GM21390 (cell line): ENCODE results near the gene IRX4.

Experiments
- ATAC-seq: cut with Tn5 transposase; IDR thresholded peaks from one replicate; pipeline ENCODE4 v1.9.1; 2021; ENCODE audit not compliant: unreplicated experiment

Gene IRX4

DNA sequence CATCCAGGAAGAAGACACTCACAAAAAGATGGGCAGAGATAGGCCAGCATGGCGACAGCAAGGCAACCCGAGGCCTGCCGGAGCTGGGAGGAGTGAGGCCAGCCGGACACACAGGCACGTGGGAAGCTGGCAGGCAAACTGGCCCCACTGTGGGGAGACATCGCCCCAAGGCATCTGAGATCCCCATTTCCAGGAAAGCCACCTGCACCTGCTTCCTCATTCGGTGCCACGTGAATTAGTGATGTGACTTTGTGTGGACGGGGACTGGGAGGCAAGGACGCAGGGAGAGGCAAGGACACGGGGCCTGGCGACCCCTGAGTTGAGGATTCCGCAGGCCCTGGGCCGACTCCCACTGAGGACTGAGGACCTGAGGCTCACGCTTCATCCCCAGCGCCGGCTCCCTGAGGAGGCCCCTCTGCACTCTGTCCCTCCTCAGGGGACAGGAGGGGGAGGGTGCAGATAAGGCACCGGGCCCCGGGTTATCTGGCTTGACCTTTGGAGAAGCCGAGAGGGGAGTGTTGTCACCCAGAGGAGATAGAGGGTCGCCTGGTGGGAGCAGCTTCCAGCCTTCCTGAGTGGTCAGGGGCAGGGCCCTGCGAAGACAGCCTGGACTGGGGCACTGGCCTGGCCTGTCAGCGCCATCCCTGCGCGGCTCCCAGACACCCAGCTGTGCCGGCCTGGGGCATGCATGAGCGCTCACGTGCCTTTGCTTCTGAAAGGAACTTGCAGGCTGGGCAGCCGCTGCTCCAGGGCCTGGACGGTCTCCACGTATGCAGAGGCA, 41.8 kb downstream of the IRX4 start:
- no peak for ATAC-seq

DNA sequence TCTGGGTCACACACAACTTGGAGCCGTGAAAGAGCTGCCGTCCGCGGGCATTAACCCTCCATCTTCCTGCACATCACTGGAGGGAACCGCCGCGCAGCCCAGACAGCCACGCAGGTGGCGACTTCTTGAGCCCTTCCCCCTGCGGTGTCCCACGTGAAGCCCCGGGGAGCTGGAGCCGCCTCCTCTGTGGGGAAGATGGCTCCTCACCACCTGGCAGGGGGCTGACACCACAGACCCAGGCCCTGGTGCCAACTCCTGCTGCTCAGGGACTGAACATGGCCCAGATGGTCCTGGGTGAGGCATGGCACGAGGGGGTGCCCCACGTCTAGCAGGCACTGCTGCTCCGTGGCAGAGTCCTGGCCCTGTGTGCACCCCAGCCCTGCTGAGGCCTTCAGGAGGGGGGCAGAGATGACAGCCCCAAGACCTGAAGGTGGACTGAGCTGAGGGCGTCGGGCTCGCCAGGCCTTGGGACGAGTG, 42.6 kb downstream of the IRX4 start:
- ATAC-seq, result no peak

DNA sequence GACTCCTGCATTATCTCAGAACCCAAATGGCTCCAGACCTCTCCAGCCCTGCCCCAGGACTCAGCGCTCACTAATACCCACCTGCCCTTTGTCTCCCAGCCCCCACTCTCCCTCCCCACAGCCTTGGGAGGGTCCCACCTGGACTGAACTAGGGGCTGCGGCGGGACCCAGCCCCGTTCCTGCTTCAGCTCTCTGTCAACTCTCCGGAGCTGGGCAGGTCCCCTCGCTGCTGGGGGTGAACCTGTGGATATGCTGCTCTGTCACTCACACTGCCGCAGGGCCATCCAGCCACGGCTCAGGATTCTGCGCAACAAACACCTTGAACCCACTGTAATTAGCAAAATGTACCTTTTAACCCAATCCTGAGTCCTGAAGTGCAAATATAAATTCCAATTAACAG, 44.7 kb downstream of the IRX4 start:
- no peak for ATAC-seq

DNA sequence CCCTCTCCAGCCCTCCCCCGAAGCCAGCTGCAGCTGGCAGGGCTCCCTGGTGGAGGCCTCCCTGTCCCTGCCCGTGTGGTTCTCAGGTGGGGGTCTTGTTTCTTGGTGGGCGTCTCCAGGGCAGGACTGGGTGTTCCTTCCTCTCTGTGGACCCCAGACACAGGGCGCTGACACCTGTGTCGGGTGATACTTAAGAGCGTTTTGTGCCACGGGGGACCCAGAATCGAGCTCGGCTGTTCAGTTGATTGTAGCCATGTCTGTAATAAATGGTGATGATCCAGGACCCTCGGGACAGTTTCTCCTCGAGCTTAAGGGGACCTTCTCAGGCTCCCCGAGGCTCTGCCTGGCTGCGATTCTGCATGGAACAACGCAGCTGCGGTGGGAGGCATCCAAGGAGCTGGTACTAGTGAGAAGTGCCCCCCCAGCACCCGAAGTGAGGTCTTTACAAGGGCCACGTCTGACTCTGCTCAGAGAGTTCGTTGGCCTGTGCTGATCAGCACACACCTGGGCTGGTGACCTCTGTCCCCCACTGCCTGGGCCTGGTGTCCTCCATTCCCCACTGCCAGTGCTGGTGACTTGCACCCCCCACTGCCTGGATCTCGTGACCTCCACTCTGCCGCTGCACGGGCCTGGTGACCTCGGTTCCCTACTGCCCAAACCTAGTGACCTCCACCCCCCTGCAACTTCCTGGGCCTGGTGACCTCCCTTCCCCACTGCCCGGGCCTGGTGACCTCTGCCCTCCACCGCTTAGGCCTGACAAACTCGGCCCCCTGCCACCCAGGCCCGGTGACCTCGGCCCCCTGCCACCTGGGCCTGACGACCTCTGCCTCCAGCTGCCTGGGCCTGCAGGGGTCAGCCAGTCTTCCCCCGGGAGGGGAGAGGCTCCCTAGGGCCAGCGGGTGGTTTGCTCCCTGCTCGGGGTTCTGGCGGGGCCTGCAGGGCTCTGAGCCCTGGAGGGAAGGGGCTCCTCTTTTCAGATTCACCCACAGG, 45.5 kb downstream of the IRX4 start:
- no peak for ATAC-seq

DNA sequence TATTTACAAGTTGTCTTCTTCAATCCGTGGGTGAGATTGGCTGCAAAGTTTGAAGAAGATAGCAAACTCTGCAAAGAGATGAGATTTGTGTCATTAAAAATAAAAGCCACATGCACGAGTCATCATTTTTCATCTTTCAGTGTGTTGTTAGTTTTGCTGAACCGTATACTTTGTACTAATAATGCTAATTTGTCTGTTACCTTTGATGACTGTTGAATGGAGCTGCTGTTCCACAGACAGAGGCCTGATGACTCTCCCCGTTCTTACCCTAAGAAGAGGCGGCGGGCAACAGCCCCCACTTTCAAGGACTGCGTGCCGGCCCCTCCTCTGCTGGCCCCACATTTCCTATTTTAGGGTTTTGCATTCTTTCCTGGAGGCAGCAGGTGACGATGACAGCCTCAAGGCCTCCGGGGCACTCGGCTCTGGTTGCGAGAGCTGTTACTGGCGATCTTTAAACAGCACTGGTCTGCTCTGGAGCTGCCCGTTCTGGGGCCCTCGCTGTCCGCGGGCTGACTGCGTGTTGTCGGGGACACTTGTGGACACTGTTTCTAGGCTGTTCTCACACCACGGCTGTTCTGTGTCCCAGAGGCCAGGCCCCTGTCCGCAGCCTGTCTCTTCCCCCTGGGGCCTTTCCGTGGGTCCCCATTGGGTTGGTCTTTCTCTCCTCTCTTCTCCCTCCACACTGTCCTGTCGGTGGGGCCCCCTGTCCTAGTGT, 46.4 kb downstream of the IRX4 start:
- ATAC-seq, result no peak

DNA sequence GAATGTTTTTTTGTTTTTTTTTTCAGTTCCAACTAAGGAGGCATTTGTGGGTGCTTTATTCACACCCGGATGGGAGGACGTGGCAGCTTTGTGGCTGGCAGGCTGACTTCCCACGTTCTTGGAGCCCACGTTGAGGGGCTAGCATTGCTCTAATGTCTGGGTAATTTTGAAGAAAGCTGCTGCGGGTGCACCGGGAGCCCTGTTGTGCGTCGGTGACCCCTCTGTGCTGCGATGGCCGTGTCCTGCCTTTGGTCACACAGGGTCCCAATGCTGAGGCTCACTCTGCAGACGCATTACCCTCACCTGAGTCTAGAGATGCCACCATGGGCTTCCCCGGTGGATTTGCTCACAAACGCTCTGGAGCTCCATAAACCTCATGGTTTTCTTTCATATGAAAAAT, 47.3 kb downstream of the IRX4 start:
- ATAC-seq, result no peak

DNA sequence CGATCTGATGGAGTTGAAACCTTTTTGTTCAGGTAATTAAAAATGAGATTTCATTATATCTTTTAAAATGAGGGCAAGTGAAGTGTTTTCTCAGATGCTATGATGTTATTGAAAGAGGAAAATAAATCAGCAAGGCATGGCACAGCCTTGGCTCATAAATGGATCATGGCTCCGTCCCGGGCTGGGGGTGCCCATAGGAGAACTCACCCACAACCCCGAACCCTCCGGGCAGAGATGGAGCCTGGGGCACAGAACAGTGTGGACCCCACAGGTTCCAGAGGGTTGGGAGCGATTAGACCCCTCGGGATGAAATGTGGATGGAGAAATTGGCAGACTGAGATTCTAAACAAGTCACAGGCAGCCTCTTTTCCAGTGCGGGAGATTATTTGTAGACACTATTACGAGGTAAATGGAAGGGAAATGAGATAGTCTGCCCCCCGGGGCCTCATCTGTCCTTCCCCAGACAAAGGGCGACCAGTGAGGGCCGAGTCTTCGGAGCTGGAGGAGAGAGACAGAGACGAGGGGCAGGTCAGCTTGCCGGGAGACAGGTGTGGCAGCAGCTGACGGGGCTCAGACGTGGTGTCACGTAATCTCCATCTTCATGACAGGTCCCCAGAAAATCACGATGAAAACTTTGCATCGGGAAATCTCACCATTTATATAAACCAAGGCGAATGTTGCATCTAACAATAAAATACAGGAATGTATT, 47.9 kb downstream of the IRX4 start:
- no peak for ATAC-seq

DNA sequence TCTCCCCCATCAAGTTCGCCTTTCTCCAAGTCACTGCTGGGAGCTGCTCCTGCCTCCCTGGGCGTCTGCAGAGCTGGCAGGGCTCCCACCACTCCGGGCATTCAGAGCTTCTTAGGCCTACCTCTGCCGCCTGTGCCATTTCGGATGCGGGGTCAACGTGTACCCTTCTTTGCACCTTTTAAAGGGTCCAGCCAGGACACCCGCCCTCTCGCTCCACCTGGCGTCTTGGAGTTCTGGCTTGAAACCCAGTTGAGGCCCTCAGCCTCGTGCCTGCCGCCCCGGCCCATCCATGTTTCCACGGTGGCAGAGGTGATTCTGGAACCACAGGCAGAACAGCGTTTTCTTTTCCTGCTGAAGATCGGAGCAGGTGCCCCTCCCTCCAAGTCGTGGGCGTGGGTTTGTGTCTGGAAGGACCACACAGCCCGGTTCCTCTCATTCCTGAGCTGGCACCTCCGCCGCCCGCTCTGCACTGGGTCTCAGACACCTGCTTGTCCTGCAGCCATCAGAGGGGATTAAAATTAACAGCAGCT, 48.6 kb downstream of the IRX4 start:
- ATAC-seq, result no peak

DNA sequence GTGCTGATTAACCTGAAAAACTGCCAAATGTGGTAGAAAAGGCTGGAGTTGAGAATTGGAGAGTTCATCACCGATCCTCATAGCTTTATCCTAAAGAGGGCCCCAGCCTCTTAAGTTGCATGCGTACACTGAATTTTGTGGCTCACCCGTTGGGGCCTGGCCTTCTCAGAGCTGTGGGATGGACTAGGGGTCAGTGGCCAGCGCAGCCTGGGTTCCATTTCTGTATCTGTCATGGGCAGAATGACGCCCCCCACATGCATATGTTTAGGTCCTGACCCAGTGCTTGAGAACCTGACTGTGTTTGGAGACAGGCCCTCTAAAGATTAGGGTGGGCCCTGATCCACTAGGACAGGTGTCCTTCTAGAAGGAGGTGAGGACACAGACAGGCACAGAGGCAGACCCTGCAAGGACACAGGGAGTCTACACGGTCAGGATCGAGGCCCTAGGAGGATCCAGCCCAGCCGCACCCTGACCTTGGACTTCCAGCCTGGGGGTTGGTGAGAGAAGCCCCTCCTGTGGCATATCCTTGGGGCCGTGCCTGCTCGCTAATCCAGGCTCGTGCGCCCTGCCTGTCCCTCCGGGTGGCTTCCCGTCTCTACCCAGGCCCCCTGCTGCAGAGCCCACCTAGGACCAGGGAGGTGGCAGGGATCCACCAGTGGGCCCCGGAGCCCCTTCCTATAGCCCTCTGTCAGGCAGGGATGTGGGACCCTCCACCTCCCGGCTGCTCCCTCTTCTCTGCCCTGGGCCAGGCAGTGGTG, 49.3 kb downstream of the IRX4 start:
- no peak for ATAC-seq

DNA sequence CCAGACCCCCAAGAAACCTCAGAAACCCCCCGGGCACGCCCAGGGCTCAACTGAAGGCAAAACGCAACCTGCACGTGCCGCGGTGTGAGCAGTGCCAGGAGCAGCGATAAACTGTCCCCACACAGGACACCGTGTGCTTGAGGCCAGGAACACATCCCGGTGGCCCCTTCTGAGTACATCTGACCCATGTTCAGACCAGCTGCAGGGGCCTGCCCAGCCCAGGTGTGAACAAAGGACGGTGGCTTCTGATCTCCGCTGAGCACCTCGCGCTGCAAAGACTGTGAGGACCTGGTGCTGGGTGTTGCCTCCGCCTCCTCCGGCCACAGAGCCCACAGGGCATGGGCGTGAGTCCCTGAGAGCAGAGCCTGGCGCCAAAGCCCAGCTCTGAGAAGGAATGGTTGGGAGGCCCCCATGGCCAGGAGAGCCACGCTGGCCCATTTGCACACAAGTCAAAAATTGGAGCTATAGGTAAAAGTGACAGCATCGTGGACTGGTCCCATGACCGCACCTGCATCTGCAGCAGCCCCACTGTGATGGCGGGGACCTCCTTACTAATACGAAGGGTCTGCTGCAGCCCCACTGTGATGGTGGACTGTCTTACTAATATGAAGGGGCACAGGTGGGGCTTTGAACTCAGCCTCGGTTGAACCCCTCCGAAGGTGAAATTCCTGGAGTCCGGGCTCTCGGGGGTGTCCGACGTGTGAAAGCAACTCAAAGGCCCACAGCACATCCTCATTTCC, 50.0 kb downstream of the IRX4 start:
- no peak for ATAC-seq

DNA sequence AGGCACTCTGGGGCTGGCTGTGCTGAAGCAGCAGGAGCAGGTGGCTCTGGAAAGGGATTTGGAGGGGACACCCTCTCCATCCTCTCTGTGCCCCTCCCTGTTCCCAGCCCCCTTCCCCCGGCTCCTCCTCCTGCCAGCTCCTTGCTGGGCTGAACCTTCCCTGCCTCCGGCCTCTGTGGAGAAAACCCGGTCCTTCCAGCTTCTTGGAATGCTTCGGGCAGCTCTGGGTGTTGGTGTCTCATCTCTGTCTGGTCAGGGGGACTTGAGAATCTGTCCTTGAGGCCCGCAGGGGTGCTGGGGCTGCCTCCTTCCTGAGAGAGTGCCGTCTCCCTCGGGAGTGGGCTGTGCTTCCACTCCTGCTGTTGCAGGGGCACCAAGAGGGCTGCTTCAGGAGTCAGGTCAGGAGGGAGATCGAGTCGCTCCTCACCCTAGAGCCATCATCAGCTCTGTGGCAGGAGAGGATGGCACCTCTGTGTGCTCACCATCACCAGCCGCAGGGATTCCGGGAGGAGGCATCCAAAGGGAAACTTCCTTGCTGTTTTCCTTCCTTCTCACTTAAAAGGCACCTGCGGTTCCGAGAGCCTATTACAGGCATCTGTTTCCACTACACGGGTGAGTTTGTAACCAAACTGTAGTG, 50.9 kb downstream of the IRX4 start:
- ATAC-seq, result no peak

DNA sequence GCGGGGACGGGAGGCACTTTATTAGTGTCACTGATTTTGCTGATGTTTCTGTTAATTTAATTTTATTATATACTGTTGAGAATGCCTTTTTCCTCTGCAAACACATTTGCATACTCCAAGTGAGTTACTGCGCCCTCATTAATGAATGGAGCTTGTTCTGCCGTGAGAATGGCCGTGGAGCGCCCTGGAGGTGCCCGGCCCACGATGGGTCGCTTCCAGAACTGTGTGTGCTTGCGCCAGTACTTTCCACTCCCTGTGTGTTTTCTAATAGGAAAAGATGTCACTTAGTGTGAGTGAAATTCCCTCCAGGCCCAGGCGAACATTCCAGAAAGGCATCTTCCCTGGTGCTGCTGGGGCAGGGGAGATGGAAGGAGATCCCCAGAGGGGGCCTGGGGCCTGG, 51.5 kb downstream of the IRX4 start:
- no peak for ATAC-seq

DNA sequence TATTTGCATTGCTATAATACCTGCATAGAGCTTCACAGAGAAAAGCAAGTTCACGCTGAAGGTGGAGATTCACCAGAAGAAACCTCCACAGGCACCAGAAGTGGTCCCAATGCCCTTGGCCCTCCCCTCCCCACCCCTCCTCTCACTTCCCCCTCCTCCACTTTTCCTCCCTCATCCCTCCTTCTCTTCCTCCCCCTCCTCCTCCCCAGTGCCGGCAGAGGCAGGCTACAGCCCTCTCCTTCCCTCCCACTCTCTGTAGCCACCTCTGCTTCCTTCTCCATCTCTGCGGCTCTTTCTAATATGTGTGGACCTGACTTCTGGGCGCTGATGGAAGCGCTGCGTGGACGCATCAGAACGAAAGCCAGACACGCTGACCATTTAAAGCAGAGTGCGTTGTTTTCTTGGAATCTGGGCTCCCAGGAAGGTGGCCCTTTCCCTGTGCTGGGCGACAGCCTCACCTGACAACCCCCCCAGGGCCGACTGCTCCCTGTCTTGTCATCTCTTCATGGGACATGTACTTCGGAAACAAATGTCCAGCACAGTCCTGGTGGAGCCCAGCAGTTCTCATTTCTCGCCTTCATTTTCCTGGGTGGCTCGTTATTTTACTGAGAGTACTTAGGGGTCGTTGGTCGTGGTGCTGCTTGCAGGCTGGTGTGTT, 52.0 kb downstream of the IRX4 start:
- no peak for ATAC-seq

DNA sequence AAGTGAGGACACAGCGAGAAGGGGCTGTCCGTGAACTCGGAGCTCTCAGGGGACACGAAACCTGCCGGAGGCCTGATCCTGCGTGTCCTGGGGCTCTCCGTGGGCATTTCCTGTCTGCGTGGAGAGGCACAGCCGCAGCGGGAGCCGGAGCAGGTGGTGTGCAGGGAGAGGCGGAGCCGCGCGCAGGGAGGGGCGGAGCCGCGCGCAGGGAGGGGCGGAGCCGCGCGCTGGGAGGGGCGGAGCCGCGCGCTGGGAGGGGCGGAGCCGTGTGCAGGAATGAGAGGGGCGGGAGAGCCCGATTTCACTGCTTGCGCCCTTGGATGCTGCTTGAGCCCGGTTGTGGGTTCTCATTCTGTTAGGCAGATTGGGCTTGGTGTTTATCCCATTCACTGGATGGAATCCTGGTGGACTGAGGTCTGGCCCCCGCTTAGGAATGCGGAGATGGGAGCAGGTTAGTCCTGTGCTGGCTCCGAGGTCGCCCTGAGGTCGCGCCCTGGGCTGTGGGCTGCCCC, 54.8 kb downstream of the IRX4 start:
- ATAC-seq, result no peak
